Kidney (tissue), 14 donors: ENCODE data around the gene DLGAP1. TPM values are rescaled to one million over a fixed set of nuclear protein-coding genes. Genes with fewer than 3 reads are reported as not detected.

ENCODE experiments used
- DNase-seq, 5 donors: peaks; one replicate each; pipeline ENCODE4 v3.0.0-alpha.2; 2013 to 2020
- FAIRE-seq: peaks from 2 replicates; lab custom pipeline; 2012; peaks lifted over from hg19 to GRCh38; lab: Jason Lieb, UNC
- H3K27ac ChIP-seq, 2 donors: one replicate each; pipeline ENCODE4 v1.7.0; 2013; ENCODE audit warnings: low read depth in 2 of 2, low read length in 2 of 2, inconsistent platforms in 1 of 2
- H3K27me3 ChIP-seq: one replicate; pipeline ENCODE4 v1.7.1; 2013; ENCODE audit warnings: low read length, inconsistent platforms; ENCODE audit not compliant: control insufficient read depth, insufficient read depth
- H3K36me3 ChIP-seq, 3 donors: one replicate each; pipeline versions ENCODE4 v1.7.0 to v1.7.1; 2013; ENCODE audit warnings: low read length in 3 of 3, control low read depth in 1 of 3, inconsistent platforms in 1 of 3; ENCODE audit not compliant: insufficient read depth in 3 of 3, control insufficient read depth in 2 of 3
- H3K4me1 ChIP-seq, 3 donors: one replicate each; pipeline versions ENCODE4 v1.7.0 to v1.7.1; 2013; ENCODE audit warnings: low read length in 3 of 3, inconsistent platforms in 1 of 3, low read depth in 1 of 3; ENCODE audit not compliant: control insufficient read depth in 2 of 3, insufficient read depth in 2 of 3
- H3K4me3 ChIP-seq, 3 donors: one replicate each; pipeline versions ENCODE4 v1.7.0 to v1.8.1; 2013; ENCODE audit warnings: low read length in 3 of 3, control low read depth in 1 of 3, inconsistent platforms in 1 of 3
- H3K9ac ChIP-seq, 3 donors: one replicate each; pipeline versions ENCODE4 v1.7.0 to v1.7.1; 2013; ENCODE audit warnings: low read length in 3 of 3, control low read depth in 1 of 3, inconsistent platforms in 1 of 3
- H3K9me3 ChIP-seq, 3 donors: one replicate each; pipeline versions ENCODE4 v1.7.0 to v1.7.1; 2013; ENCODE audit warnings: low read length in 3 of 3, control low read depth in 1 of 3, inconsistent platforms in 1 of 3; ENCODE audit not compliant: control insufficient read depth in 2 of 3, insufficient read depth in 1 of 3
- CTCF ChIP-seq: IDR thresholded peaks from 3 replicates; pipeline ENCODE4 v1.5.1; 2012; ENCODE audit warnings: mild to moderate bottlenecking, moderate library complexity, borderline replicate concordance; ENCODE audit not compliant: insufficient read depth; ENCODE audit errors: extremely low read depth
- intact Hi-C: fragments of 100-400 bp; cut with DNase I; formaldehyde crosslinking; loops from one replicate; pipeline ENCODE4 v1.11.1; 2022
- polyA plus RNA-seq: library from polyadenylated mRNA; stranded (reverse); fragments of 350-450 nt; fragmentation: Illumina TruSeq; extraction: RNeasy Lipid Tissue Mini Kit (QIAGEN cat#74804); gene quantifications from one replicate; pipeline ENCODE4 v1.2.3, GENCODE V29; 2014; ENCODE audit warnings: low read depth, low replicate concordance; ENCODE audit not compliant: insufficient read depth
- total RNA-seq: library from RNA; stranded (reverse); fragmentation: NEBNext Ultra II Directional; extraction: Animal tissue kit (Norgen Biotek cat#: 25700); gene quantifications from one replicate; pipeline ENCODE4 v1.2.1, GENCODE V29; 2021
- donor health status: control.
- donor health status: control.
- donor health status: control.
- donor health status: control.
- donor health status: control.
- donor health status: DM: yes; HTN: yes; CAD: no.
- donor health status: Normal renal cell carcinoma (clear cell type).

Gene DLGAP1
- total and polyA plus RNA-seq, 2 donors from 2014 or later, result 1.2 to 32.8 TPM

- Histone ChIP-seq H3K27ac (no peak overlapping the region), H3K9ac (no peak overlapping the region), H3K4me1 (no peaks in the 10 kb centered on the region), H3K36me3 (no peaks in the 10 kb centered on the region), H3K9me3 (peaks cover 0 to 2% (median 0%) of the 10 kb centered on the region in 3 donors), H3K27me3 (no peaks in the 10 kb centered on the region), H3K4me3 (no peak overlapping the region)
- TF ChIP-seq CTCF, result no peak
- DNase-seq (no peak), FAIRE-seq (no peak)
- intact Hi-C loops, result no loop called here
Observed at GRCh38 chr18:3832025-3832638, 623.0 kb downstream of the DLGAP1 start.

- Histone ChIP-seq H3K9me3 (peaks cover 0 to 2% (median 0%) of the 10 kb centered on the region in 3 donors), H3K27ac (no peak overlapping the region), H3K27me3 (no peaks in the 10 kb centered on the region), H3K4me3 (no peak overlapping the region), H3K4me1 (no peaks in the 10 kb centered on the region), H3K9ac (no peak overlapping the region), H3K36me3 (no peaks in the 10 kb centered on the region)
- intact Hi-C loops, result no loop called here
- FAIRE-seq (no peak), DNase-seq (no peak)
- TF ChIP-seq CTCF, result no peak
Observed at GRCh38 chr18:3830604-3831003, 624.5 kb downstream of the DLGAP1 start.

GRCh38 chr18:3827236-3827845 is 627.8 kb downstream of the DLGAP1 start:
- TF ChIP-seq CTCF, result no peak
- intact Hi-C loops, result no loop called here
- FAIRE-seq (no peak), DNase-seq (no peak)
- H3K27ac ChIP-seq, result no peak overlapping the region
- H3K4me3 ChIP-seq, result no peak overlapping the region
- H3K27me3 ChIP-seq, result no peaks in the 10 kb centered on the region
- H3K4me1 ChIP-seq, result no peaks in the 10 kb centered on the region
- no peaks in the 10 kb centered on the region for H3K9me3 ChIP-seq
- H3K36me3 ChIP-seq, result no peaks in the 10 kb centered on the region
- H3K9ac ChIP-seq, result no peak overlapping the region
